Measurements from ENCODE around the gene C5orf63. TPM values are rescaled to one million over a fixed set of nuclear protein-coding genes. Genes with fewer than 3 reads are reported as not detected.

The C5orf63 gene
- total RNA-seq, 1 experiment from 2014 or later: 1.2 TPM

DNA sequence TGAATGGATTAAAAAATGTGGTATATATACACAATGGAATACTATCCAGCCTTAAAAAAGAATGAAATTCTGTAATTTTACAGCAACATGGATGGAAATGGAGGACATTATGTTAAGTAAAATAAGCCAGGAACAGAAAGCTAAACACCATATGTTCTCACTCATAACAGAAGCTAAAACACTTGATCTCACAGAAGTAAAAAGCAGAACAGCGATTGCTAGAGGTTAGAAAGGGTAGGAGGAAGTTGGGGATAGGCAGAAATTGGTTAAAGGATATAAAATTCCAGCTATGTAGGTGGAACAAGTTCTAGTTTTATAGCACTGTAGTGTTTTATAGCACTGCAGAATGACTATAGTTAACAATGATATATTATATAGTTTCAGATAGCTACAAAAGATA lies 58.7 kb downstream of the C5orf63 start:
- H3K23ac ChIP-seq (ENCODE audit: insufficient read length, low read depth, low read length): no peak overlapping the region
- H2BK120ac ChIP-seq (ENCODE audit: low read depth, low read length, poor library complexity, severe bottlenecking): no peak overlapping the region
- no CpG with 5 or more reads among the region's 1 CpG for WGBS (ENCODE audit: extremely low coverage, insufficient read length, low lambda C conversion rate)
- no peak overlapping the region for H3K4me2 ChIP-seq (ENCODE audit: insufficient read depth, insufficient read length, low read length)
- H2BK5ac ChIP-seq (ENCODE audit: insufficient read length, low read length): no peak overlapping the region
- H2BK12ac ChIP-seq (ENCODE audit: insufficient read length, low read depth, low read length): no peak overlapping the region
- no peaks in the 10 kb centered on the region for H3K27me3 Mint-ChIP-seq (ENCODE audit: low read depth)
- TF ChIP-seq, protein P1, sequence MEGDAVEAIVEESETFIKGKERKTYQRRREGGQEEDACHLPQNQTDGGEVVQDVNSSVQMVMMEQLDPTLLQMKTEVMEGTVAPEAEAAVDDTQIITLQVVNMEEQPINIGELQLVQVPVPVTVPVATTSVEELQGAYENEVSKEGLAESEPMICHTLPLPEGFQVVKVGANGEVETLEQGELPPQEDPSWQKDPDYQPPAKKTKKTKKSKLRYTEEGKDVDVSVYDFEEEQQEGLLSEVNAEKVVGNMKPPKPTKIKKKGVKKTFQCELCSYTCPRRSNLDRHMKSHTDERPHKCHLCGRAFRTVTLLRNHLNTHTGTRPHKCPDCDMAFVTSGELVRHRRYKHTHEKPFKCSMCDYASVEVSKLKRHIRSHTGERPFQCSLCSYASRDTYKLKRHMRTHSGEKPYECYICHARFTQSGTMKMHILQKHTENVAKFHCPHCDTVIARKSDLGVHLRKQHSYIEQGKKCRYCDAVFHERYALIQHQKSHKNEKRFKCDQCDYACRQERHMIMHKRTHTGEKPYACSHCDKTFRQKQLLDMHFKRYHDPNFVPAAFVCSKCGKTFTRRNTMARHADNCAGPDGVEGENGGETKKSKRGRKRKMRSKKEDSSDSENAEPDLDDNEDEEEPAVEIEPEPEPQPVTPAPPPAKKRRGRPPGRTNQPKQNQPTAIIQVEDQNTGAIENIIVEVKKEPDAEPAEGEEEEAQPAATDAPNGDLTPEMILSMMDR (conservative IDR thresholded peaks at IDR 0.05): no peak
- H3K56ac ChIP-seq (ENCODE audit: insufficient read length, low read depth, low read length): no peak overlapping the region
- H4K20me1 ChIP-seq (ENCODE audit: control insufficient read depth, insufficient read depth, insufficient read length): no peaks in the 10 kb centered on the region
- no peaks in the 10 kb centered on the region; a peak in 3 of 7 replicates for H3K36me3 Mint-ChIP-seq (ENCODE audit: insufficient read depth in 1 of 3, low read depth in 3 of 3)
- H2BK20ac ChIP-seq (ENCODE audit: low read depth, low read length, poor library complexity, severe bottlenecking): no peak overlapping the region
- H4K91ac ChIP-seq (ENCODE audit: insufficient read length, low read depth, low read length): no peak overlapping the region
- H3K4me1 Mint-ChIP-seq: peaks cover 6 to 8% of the 10 kb centered on the region in 2 experiments
- peaks cover 0 to 2% of the 10 kb centered on the region in 2 experiments; a peak in 1 of 5 replicates for H3K9me3 Mint-ChIP-seq
- no peaks in the 10 kb centered on the region for H3K79me2 ChIP-seq (ENCODE audit: insufficient read depth, low read length)
- H4K8ac ChIP-seq (replicated peaks; ENCODE audit: insufficient read length, low read depth, low read length): no peak overlapping the region
- H3K18ac ChIP-seq (ENCODE audit: insufficient read length, low read depth, low read length): no peak overlapping the region
- H3K79me1 ChIP-seq (ENCODE audit: insufficient read depth, low read depth, low read length, poor library complexity, severe bottlenecking): no peaks in the 10 kb centered on the region
- no peak overlapping the region for H3K14ac ChIP-seq (ENCODE audit: insufficient read depth, low read length)
- no peak overlapping the region for H3K4ac ChIP-seq (ENCODE audit: low read depth, low read length)
- H3K4me3 Mint-ChIP-seq: no peak overlapping the region
- H3K4me1 ChIP-seq (ENCODE audit: insufficient read depth, low read length): no peaks in the 10 kb centered on the region
- H3T11ph ChIP-seq (ENCODE audit: low read length): no peak overlapping the region
- H3K9ac ChIP-seq (ENCODE audit: extremely low read depth, insufficient read length, low read length): no peak overlapping the region
- H2AFZ ChIP-seq (ENCODE audit: low read length): no peak overlapping the region
- no peaks in the 10 kb centered on the region for H3K23me2 ChIP-seq (ENCODE audit: insufficient read length, low read depth, low read length, poor library complexity, severe bottlenecking)
- H4K5ac ChIP-seq (ENCODE audit: insufficient read length, low read depth, low read length): no peak overlapping the region
- H2AK5ac ChIP-seq (ENCODE audit: insufficient read length, low read length): no peak overlapping the region
- no peaks in the 10 kb centered on the region for H3K9me3 ChIP-seq (ENCODE audit: control insufficient read depth, low read depth, low read length)
- H3K27ac Mint-ChIP-seq: no peak overlapping the region
- no peak overlapping the region for H2BK15ac ChIP-seq (ENCODE audit: low read depth, low read length)
- DNase-seq: no peak
- H3K27me3 ChIP-seq (ENCODE audit: insufficient read depth, low read length): no peaks in the 10 kb centered on the region
- no peak overlapping the region for H3K27ac ChIP-seq (ENCODE audit: insufficient read length, low read depth, low read length)

All from H9 (cell line).